Spinal cord (tissue), 10 donors: ENCODE measurements around the gene WDR54. TPM values are rescaled to one million over a fixed set of nuclear protein-coding genes. Genes with fewer than 3 reads are reported as not detected.
A peak's percentile ranks its signal among the peaks of the same experiment; 100 is the strongest.
"Not testable (repeated sequence)": the region's sequence is repeated elsewhere in the genome, so short reads cannot be mapped to it uniquely, and the experiment has no call there.

Experiments
- DNase-seq, 6 donors: peaks; one replicate each; pipeline versions ENCODE4 v3.0.0 to v3.0.0-alpha.2; 2013 to 2015; ENCODE audit warnings: low spot score in 6 of 6, low read depth in 4 of 6
- H3K27ac ChIP-seq: one replicate; pipeline ENCODE4 v1.5.1; 2013; ENCODE audit warnings: low read depth, low read length, control low read depth
- H3K27me3 ChIP-seq: one replicate; pipeline ENCODE4 v1.6.1; 2013; ENCODE audit warnings: low read length; ENCODE audit not compliant: control insufficient read depth, insufficient read depth
- H3K36me3 ChIP-seq: one replicate; pipeline ENCODE4 v1.6.1; 2013; ENCODE audit warnings: low read length; ENCODE audit not compliant: control insufficient read depth, insufficient read depth
- H3K4me1 ChIP-seq: one replicate; pipeline ENCODE4 v1.6.1; 2013; ENCODE audit warnings: low read length; ENCODE audit not compliant: control insufficient read depth, insufficient read depth
- H3K4me3 ChIP-seq: one replicate; pipeline ENCODE4 v1.5.1; 2013; ENCODE audit warnings: low read depth, low read length, control low read depth
- H3K9me3 ChIP-seq: one replicate; pipeline ENCODE4 v1.6.1; 2013; ENCODE audit warnings: low read length; ENCODE audit not compliant: control insufficient read depth, insufficient read depth
- WGBS: methylation state at CpG from one replicate; pipeline ENCODE4 v1.1.5; 2013; ENCODE audit warnings: missing lambda C conversion rate; ENCODE audit not compliant: insufficient coverage; 5-methylcytosine and 5-hydroxymethylcytosine counted together
- polyA plus RNA-seq, 2 donors: library from polyadenylated mRNA; unstranded; fragments of 120-200 nt; gene quantifications; one replicate each; pipeline ENCODE4 v1.2.1, GENCODE V29; 2013; ENCODE audit not compliant: insufficient read length in 2 of 2
- total RNA-seq, 2 donors: library from RNA; depleted of rRNA in 1 of 2; stranded (reverse); fragments of 120-200 nt in 1 of 2; fragments of >200 nt in 1 of 2; gene quantifications; one replicate each; pipeline versions ENCODE4 v1.2.3 to v1.2.4, GENCODE V29; 2013 to 2014
- donor health status: healthy.

Gene WDR54
- total and polyA plus RNA-seq, 4 donors = 17.0 to 40.5 (median 37.7) TPM

DNA sequence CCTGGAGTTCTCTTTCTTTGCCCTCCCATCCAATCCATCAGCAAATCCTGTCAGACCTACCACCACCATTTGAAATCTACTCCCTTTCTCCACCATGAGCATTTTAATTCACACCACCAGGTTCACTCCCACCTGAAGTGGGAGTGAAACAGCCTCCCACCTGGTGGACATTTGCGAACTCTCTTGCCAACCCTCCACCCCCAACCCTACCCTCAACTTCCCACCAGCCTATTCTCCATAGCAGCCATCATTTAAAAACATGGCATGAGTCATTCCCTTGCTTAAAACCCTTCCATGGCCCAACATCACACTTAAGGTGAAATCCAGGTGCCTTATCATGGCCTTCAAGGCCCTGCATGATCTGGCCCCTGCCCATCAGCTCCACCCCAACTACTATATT is 16.7 kb downstream of the WDR54 start:
- H3K27ac ChIP-seq = peak overlapping the region; percentile 98
- H3K36me3 ChIP-seq = peaks cover 7% of the 10 kb centered on the region
- WGBS = 92% methylated on average over 1 of the region's 1 CpG
- peaks cover 54% of the 10 kb centered on the region for H3K4me1 ChIP-seq
- H3K27me3 ChIP-seq = peaks cover 43% of the 10 kb centered on the region
- no peaks in the 10 kb centered on the region for H3K9me3 ChIP-seq
- DNase-seq = no peak
- H3K4me3 ChIP-seq = peak overlapping the region; percentile 63

DNA sequence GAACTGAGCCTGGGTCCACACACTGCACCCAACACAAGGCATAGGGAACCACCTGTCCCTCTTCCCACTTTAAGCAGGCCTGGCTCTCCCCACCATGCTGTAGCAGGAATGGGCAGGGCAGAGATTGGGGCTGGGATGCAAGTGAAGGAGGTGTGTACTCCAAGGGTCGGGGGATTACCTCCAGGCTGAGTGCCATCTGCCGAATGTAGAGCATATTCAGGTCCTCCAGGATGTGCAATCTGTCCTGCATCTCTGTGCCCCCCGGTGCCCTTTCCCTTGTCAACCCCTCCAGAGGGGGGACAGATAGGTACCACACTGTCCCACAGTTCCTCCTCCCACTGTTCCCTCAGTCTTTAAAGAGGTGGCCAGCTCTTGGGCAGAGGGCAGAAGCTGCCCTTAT is 17.8 kb downstream of the WDR54 start:
- no peak for DNase-seq
- Histone ChIP-seq H3K36me3 (peaks cover 7% of the 10 kb centered on the region), H3K27me3 (peaks cover 45% of the 10 kb centered on the region), H3K27ac (peak overlapping the region; percentile 98), H3K4me1 (peaks cover 54% of the 10 kb centered on the region), H3K4me3 (peak overlapping the region; percentile 63), H3K9me3 (no peaks in the 10 kb centered on the region)
- 40% methylated on average over 3 of the region's 3 CpGs for WGBS

DNA sequence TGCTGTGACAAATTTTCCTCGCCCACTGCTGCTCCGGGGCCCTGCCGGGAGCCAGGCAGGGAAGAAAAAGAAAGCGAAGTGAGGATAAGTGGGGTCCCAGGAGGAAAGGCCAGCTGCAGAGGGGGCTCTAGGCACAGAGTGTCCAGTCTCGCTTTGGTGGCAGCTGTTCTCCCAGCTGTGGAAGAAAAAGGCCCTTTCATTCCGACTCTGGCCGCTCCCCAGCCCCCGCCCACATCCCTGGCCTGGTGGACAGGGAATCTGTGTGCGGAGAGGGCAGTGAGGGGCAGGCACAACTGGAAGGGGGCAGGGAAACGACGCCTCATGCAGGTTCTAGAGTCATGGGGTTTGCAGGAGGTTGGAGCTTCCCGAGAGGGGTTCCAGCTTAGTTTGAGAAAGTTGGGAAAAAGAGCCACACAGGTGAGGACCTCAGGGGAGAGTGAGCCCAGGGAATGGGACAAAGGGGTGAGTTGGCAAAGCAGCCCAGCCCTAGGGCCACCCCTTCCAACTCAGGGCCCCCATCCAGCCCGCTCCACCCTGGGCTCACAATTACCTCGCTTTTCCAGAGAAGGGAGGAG is 18.4 kb downstream of the WDR54 start:
- Histone ChIP-seq H3K36me3 (peaks cover 7% of the 10 kb centered on the region), H3K27ac (peak overlapping the region; percentile 98), H3K9me3 (no peaks in the 10 kb centered on the region), H3K27me3 (peaks cover 48% of the 10 kb centered on the region), H3K4me3 (peak overlapping the region; percentile 63), H3K4me1 (peaks cover 54% of the 10 kb centered on the region)
- peak in 4 of 6 donors; percentile 54 to 88 (median 62) for DNase-seq
- 18% methylated on average over 12 of the region's 14 CpGs for WGBS

DNA sequence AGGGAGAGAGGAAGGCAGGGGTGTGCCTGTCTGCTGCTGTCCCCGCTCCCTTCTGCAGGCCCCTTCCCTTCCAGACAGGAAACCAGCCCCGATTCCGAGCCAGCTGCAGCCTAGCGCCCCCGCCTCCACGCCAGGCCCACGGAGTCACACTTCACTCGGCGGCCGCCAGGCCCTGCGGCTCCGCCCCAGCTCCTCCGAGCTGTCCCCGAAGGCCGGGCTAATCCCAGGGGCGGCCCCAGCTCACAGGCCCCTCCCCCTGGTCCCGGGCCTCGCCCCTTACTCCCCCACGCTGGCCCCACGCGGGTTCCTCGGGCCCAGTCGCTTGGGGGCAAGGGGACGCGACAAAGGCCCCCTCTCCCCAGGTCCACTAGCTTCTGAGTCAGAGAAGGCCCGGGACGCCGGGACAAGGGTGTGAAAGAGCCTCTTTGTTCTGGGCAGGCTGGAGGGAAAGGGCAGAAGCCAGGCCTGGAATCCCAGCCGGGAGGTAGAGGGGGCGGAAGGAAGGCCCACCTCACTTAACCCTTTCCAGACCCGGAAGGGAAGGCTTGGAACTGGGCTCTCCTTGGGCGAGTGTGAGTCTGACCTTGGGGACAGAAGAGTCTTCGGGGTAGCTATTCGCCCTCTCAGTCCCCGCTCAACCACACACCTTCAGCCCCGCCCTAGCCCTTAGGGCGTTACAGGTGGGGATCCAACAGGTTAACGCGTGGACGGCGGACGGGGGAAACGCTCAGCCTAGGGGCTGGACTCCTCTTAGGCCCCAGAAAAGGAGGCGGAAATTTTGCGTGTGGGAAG is 19.0 kb downstream of the WDR54 start:
- H3K36me3 ChIP-seq = peaks cover 7% of the 10 kb centered on the region
- DNase-seq = peak in 3 of 6 donors; percentile 64 to 93 (median 75)
- WGBS = 6% methylated on average over 32 of the region's 45 CpGs
- H3K27ac ChIP-seq = peak overlapping the region; percentile 98
- H3K4me1 ChIP-seq = peaks cover 54% of the 10 kb centered on the region
- peaks cover 48% of the 10 kb centered on the region for H3K27me3 ChIP-seq
- H3K9me3 ChIP-seq = no peaks in the 10 kb centered on the region
- H3K4me3 ChIP-seq = peak overlapping the region; percentile 63

GRCh38 chr2:74441170-74441689 is 19.7 kb downstream of the WDR54 start:
- Histone ChIP-seq H3K27me3 (peaks cover 45% of the 10 kb centered on the region), H3K4me3 (peak overlapping the region; percentile 63), H3K9me3 (no peaks in the 10 kb centered on the region), H3K36me3 (peaks cover 3% of the 10 kb centered on the region), H3K4me1 (peaks cover 48% of the 10 kb centered on the region), H3K27ac (peak overlapping the region; percentile 98)
- peak in 1 of 6 donors; percentile 38 for DNase-seq
- 8% methylated on average over 33 of the region's 33 CpGs for WGBS

- peak within 1 kb of the TSS; percentile 63 for H3K4me3 ChIP-seq
- H3K27ac ChIP-seq = peak within 1 kb of the TSS; percentile 98
- H3K27me3 ChIP-seq = peaks cover 45% of the 10 kb centered on the region
- 5% methylated on average over 74 of the region's 75 CpGs for WGBS
- peaks cover 41% of the 10 kb centered on the region for H3K4me1 ChIP-seq
- peak in 1 of 6 donors; percentile 43 for DNase-seq
- no peaks in the 10 kb centered on the region for H3K9me3 ChIP-seq
- no peaks in the 10 kb centered on the region for H3K36me3 ChIP-seq
Observed at GRCh38 chr2:74441690-74442482, 20.4 kb downstream of the WDR54 start, which contains the start of gene RTKN. Gene RTKN, minus strand, starts transcription at chr2:74441937. Its CDS starts 121 bp downstream, at chr2:74441816.

GRCh38 chr2:74442483-74443297 is 21.2 kb downstream of the WDR54 start:
- DNase-seq, H3K9me3 ChIP-seq, H3K36me3 ChIP-seq: not testable (repeated sequence)
- peak overlapping the region; percentile 63 for H3K4me3 ChIP-seq
- peaks cover 40% of the 10 kb centered on the region for H3K4me1 ChIP-seq
- 93% methylated on average over 7 of the region's 16 CpGs for WGBS
- peaks cover 45% of the 10 kb centered on the region for H3K27me3 ChIP-seq
- H3K27ac ChIP-seq = peak overlapping the region; percentile 40

DNA sequence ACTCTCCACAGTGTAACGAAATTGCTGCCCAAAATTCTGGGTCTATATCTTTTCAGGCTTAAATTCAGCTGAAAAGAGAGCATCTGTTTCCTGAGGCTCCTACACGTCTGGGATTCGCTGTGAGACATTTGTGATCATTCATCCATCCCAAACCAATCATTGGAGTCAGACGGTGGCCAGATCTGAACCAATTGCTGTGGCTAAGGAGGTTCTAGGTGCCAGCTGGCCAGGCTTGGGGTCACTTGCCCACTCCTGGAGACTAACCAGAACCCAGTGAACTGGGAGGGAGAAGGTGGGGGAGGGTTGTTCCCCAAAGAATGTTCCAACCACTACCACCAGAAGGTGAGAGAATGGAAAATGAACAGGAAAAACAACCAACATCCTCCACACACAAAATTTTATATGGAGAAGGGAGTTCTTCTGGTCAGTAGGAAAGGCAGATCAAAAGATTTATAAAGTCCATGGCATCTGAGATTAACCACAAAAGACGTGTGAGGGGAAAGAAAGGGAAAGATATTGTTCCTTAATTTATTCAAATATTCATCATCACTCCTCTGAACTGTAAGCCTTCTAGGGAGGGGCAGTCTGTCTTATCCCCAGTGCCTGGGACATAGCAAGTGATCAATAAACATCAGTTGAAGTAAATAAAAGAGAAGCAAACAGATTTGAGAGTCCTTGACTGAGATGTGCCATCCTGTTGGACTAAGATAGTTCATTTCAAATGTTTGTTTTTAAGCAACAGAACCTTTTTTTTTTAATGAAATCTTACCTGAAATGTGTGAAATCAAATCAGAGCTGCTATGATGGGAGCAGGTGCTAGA is 23.2 kb downstream of the WDR54 start:
- H3K27ac ChIP-seq = peak overlapping the region; percentile 16
- 0% methylated on average over 2 of the region's 5 CpGs for WGBS
- H3K4me3 ChIP-seq = no peak overlapping the region
- H3K4me1 ChIP-seq = peaks cover 25% of the 10 kb centered on the region
- peak in 1 of 6 donors; percentile 24 for DNase-seq
- no peaks in the 10 kb centered on the region for H3K36me3 ChIP-seq
- peaks cover 39% of the 10 kb centered on the region for H3K27me3 ChIP-seq
- H3K9me3 ChIP-seq = no peaks in the 10 kb centered on the region
